ENCODE results near the gene MEF2C. TPM values are rescaled to one million over a fixed set of nuclear protein-coding genes. Genes with fewer than 3 reads are reported as not detected.

Gene MEF2C
- total and polyA plus RNA-seq, 2 experiments from 2014 or later, result 0.97 to 1.6 TPM

DNA sequence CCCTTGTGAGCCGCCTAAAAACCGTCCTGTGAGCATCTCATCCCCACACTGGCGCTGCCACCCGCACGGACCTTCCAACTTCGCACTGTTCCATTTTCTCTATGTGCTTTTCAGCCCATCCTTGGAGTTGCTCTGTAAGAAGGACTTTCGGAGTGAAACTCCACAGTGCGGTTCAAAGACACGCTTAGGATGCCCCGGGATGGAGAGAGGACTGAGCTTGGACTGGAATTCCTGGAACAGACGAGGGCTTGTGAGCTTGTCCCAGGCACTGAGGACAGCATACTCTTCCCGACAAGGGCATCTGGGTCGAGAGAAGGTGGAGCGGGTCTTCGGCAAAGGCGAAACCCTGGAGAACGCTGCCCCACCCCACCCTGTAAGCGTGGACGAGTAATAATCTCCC is 187.8 kb downstream of the MEF2C start:
- H3K4me1 Mint-ChIP-seq, result peaks cover 65% of the 10 kb centered on the region

GRCh38 chr5:88694023-88694679 is 188.8 kb downstream of the MEF2C start:
- no peaks in the 10 kb centered on the region for H3K79me2 ChIP-seq (replicated peaks; ENCODE audit: insufficient read depth)
- peaks cover 86% of the 10 kb centered on the region for H3K27me3 ChIP-seq (ENCODE audit: insufficient read depth)
- Mint-ChIP-seq H3K4me1 (peaks cover 73% of the 10 kb centered on the region), H3K27me3 (ENCODE audit: insufficient read depth, low read depth, poor library complexity) (peaks cover 77% of the 10 kb centered on the region), H3K27ac (no peak overlapping the region), H3K36me3 (ENCODE audit: low read depth) (no peaks in the 10 kb centered on the region), H3K4me3 (peak overlapping the region; percentile 68), H3K9me3 (peaks cover 8% of the 10 kb centered on the region; the same call in 2 of the 3 replicates)
- H3K4me3 ChIP-seq, result peak overlapping the region; percentile 58
- H4K20me1 ChIP-seq (replicated peaks; ENCODE audit: insufficient read depth), result no peaks in the 10 kb centered on the region
- H3K4me2 ChIP-seq, result peak overlapping the region; percentile 86
- H2AFZ ChIP-seq, result no peak overlapping the region; the same call in 1 of the 2 replicates
- peaks cover 21% of the 10 kb centered on the region for H3F3A ChIP-seq (replicated peaks; ENCODE audit: low read depth)
- H3K36me3 ChIP-seq (ENCODE audit: insufficient read depth), result no peaks in the 10 kb centered on the region
- ATAC-seq (peak; percentile 4; the same call in 2 of the 3 replicates), DNase-seq (ENCODE audit: low spot score) (no peak)
- H3K4me1 ChIP-seq (ENCODE audit: insufficient read depth), result peaks cover 76% of the 10 kb centered on the region
- H3K9me2 ChIP-seq (ENCODE audit: insufficient read depth), result no peaks in the 10 kb centered on the region
- H3K27ac ChIP-seq (ENCODE audit: low read depth), result no peak overlapping the region
- TF ChIP-seq ZNF462 (CRISPR knock-in tag; IDR thresholded peaks at IDR 0.05), result no peak
- TF ChIP-seq, protein P1, sequence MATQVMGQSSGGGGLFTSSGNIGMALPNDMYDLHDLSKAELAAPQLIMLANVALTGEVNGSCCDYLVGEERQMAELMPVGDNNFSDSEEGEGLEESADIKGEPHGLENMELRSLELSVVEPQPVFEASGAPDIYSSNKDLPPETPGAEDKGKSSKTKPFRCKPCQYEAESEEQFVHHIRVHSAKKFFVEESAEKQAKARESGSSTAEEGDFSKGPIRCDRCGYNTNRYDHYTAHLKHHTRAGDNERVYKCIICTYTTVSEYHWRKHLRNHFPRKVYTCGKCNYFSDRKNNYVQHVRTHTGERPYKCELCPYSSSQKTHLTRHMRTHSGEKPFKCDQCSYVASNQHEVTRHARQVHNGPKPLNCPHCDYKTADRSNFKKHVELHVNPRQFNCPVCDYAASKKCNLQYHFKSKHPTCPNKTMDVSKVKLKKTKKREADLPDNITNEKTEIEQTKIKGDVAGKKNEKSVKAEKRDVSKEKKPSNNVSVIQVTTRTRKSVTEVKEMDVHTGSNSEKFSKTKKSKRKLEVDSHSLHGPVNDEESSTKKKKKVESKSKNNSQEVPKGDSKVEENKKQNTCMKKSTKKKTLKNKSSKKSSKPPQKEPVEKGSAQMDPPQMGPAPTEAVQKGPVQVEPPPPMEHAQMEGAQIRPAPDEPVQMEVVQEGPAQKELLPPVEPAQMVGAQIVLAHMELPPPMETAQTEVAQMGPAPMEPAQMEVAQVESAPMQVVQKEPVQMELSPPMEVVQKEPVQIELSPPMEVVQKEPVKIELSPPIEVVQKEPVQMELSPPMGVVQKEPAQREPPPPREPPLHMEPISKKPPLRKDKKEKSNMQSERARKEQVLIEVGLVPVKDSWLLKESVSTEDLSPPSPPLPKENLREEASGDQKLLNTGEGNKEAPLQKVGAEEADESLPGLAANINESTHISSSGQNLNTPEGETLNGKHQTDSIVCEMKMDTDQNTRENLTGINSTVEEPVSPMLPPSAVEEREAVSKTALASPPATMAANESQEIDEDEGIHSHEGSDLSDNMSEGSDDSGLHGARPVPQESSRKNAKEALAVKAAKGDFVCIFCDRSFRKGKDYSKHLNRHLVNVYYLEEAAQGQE (IDR thresholded peaks at IDR 0.05; ENCODE audit: unreplicated experiment), result no peak
- TF ChIP-seq ZNF114 (CRISPR knock-in tag; IDR thresholded peaks at IDR 0.05), result no peak
- TF ChIP-seq NANOG (IDR thresholded peaks at IDR 0.05; ENCODE audit: borderline replicate concordance), result no peak
- no peak for TF ChIP-seq CREB1 (CRISPR knock-in tag; IDR thresholded peaks at IDR 0.05; ENCODE audit: low read depth)
- no peak for TF ChIP-seq JUNB (IDR thresholded peaks at IDR 0.05; ENCODE audit: unreplicated experiment)
- no peak for TF ChIP-seq STAT1 (IDR thresholded peaks at IDR 0.05; ENCODE audit: unreplicated experiment)

More for the DNA sequence above, 187.8 kb downstream of the MEF2C start:
- H3K27ac ChIP-seq (ENCODE audit: low read depth), result no peak overlapping the region
- no peaks in the 10 kb centered on the region for H4K20me1 ChIP-seq (replicated peaks; ENCODE audit: insufficient read depth)
- peaks cover 11% of the 10 kb centered on the region for H3F3A ChIP-seq (replicated peaks; ENCODE audit: low read depth)
- no peaks in the 10 kb centered on the region for H3K36me3 ChIP-seq (ENCODE audit: insufficient read depth)
- peaks cover 67% of the 10 kb centered on the region for H3K4me1 ChIP-seq (ENCODE audit: insufficient read depth)
- peak overlapping the region; percentile 38; the same call in 1 of the 2 replicates for H3K4me3 ChIP-seq
- TF ChIP-seq CREB1 (CRISPR knock-in tag; IDR thresholded peaks at IDR 0.05; ENCODE audit: low read depth) (no peak), ETS1 (IDR thresholded peaks at IDR 0.05) (no peak), EZH2phosphoT487 (IDR thresholded peaks at IDR 0.05; ENCODE audit: unreplicated experiment) (peak; percentile 75), EZH2 (IDR thresholded peaks at IDR 0.05; ENCODE audit: low read depth, unreplicated experiment) (peak; percentile 81)
- DNase-seq (ENCODE audit: low spot score), result no peak
- H3K4me2 ChIP-seq, result peak overlapping the region; percentile 86
- Mint-ChIP-seq H3K27ac (no peak overlapping the region), H3K27me3 (ENCODE audit: insufficient read depth, low read depth, poor library complexity) (peaks cover 68% of the 10 kb centered on the region), H3K4me3 (peak overlapping the region; percentile 54), H3K36me3 (ENCODE audit: low read depth) (no peaks in the 10 kb centered on the region), H3K9me3 (peaks cover 8% of the 10 kb centered on the region; the same call in 2 of the 3 replicates)
- H2AFZ ChIP-seq, result no peak overlapping the region
- H3K27me3 ChIP-seq (ENCODE audit: insufficient read depth), result peaks cover 75% of the 10 kb centered on the region
- no peak for ATAC-seq
- no peaks in the 10 kb centered on the region for H3K79me2 ChIP-seq (replicated peaks; ENCODE audit: insufficient read depth)
- no peaks in the 10 kb centered on the region for H3K9me2 ChIP-seq (ENCODE audit: insufficient read depth)
